IgD-negative memory B cell (primary cell): ENCODE results near the gene COLEC11. TPM values are rescaled to one million over a fixed set of nuclear protein-coding genes. Genes with fewer than 3 reads are reported as not detected.
"Not testable (repeated sequence)": the region's sequence is repeated elsewhere in the genome, so short reads cannot be mapped to it uniquely, and the experiment has no call there.

Source experiments
- H3K27ac Mint-ChIP-seq, 3 donors: one replicate each; pipeline ENCODE4 v1.8.0; 2020 to 2022; ENCODE audit warnings: mild to moderate bottlenecking in 3 of 3, mixed read lengths in 3 of 3, moderate library complexity in 1 of 3
- H3K27me3 Mint-ChIP-seq: one replicate; pipeline ENCODE4 v1.8.0; 2021; ENCODE audit warnings: mixed read lengths
- H3K36me3 Mint-ChIP-seq: one replicate; pipeline ENCODE4 v1.8.0; 2020; ENCODE audit warnings: mild to moderate bottlenecking, mixed read lengths
- H3K4me1 Mint-ChIP-seq, 3 donors: one replicate each; pipeline ENCODE4 v1.8.0; 2020 to 2022; ENCODE audit warnings: mixed read lengths in 3 of 3, mild to moderate bottlenecking in 1 of 3
- H3K4me3 Mint-ChIP-seq, 4 donors: one replicate each; pipeline ENCODE4 v1.8.0; 2020 to 2022; ENCODE audit warnings: mild to moderate bottlenecking in 4 of 4, mixed read lengths in 4 of 4, moderate library complexity in 3 of 4
- H3K9me3 Mint-ChIP-seq, 3 donors: one replicate each; pipeline ENCODE4 v1.8.0; 2020 to 2021; ENCODE audit warnings: mixed read lengths in 3 of 3, mild to moderate bottlenecking in 1 of 3
- polyA plus RNA-seq: library from polyadenylated mRNA; unstranded; fragments of 300-500 nt; fragmentation: Illumina TruSeq; gene quantifications from one replicate; pipeline ENCODE4 v1.2.3, GENCODE V29; 2021

The COLEC11 gene
- polyA plus RNA-seq, 1 donor from 2014 or later: not detected

GRCh38 chr2:3606370-3607201 lies 11.7 kb downstream of the COLEC11 start:
- no peaks in the 10 kb centered on the region for H3K9me3 Mint-ChIP-seq
- peaks cover 4 to 13% (median 6%) of the 10 kb centered on the region in 3 donors for H3K4me1 Mint-ChIP-seq
- H3K27me3 Mint-ChIP-seq: peaks cover 4% of the 10 kb centered on the region
- no peak overlapping the region for H3K4me3 Mint-ChIP-seq
- no peaks in the 10 kb centered on the region for H3K36me3 Mint-ChIP-seq
- H3K27ac Mint-ChIP-seq: no peak overlapping the region

GRCh38 chr2:3608373-3609278 lies 13.7 kb downstream of the COLEC11 start:
- peak overlapping the region in 1 of 3 donors; percentile 72 for H3K27ac Mint-ChIP-seq
- peaks cover 4 to 10% (median 6%) of the 10 kb centered on the region in 3 donors for H3K4me1 Mint-ChIP-seq
- H3K9me3 Mint-ChIP-seq: peaks cover 0 to 1% (median 0%) of the 10 kb centered on the region in 3 donors
- peaks cover under 1% of the 10 kb centered on the region for H3K36me3 Mint-ChIP-seq
- peak overlapping the region in 1 of 4 donors; percentile 29 for H3K4me3 Mint-ChIP-seq
- H3K27me3 Mint-ChIP-seq: peaks cover 6% of the 10 kb centered on the region

GRCh38 chr2:3609279-3609673 lies 14.4 kb downstream of the COLEC11 start:
- H3K9me3 Mint-ChIP-seq, H3K27ac Mint-ChIP-seq, H3K36me3 Mint-ChIP-seq, H3K4me1 Mint-ChIP-seq, H3K27me3 Mint-ChIP-seq: not testable (repeated sequence)
- peak overlapping the region in 1 of 4 donors; percentile 63 for H3K4me3 Mint-ChIP-seq

GRCh38 chr2:3610415-3610814 lies 15.5 kb downstream of the COLEC11 start:
- no peak overlapping the region for H3K27ac Mint-ChIP-seq
- H3K4me3 Mint-ChIP-seq: no peak overlapping the region
- H3K36me3 Mint-ChIP-seq: peaks cover 2% of the 10 kb centered on the region
- H3K4me1 Mint-ChIP-seq: peaks cover 4 to 7% (median 4%) of the 10 kb centered on the region in 3 donors
- peaks cover 6% of the 10 kb centered on the region for H3K27me3 Mint-ChIP-seq
- H3K9me3 Mint-ChIP-seq: peaks cover 0 to 3% (median 1%) of the 10 kb centered on the region in 3 donors

GRCh38 chr2:3610881-3611505 lies 16.1 kb downstream of the COLEC11 start:
- H3K9me3 Mint-ChIP-seq: peaks cover 0 to 3% (median 1%) of the 10 kb centered on the region in 3 donors
- H3K4me1 Mint-ChIP-seq: peaks cover 0 to 7% (median 4%) of the 10 kb centered on the region in 3 donors
- peaks cover 6% of the 10 kb centered on the region for H3K27me3 Mint-ChIP-seq
- peak overlapping the region in 1 of 3 donors; percentile 64 for H3K27ac Mint-ChIP-seq
- peaks cover 2% of the 10 kb centered on the region for H3K36me3 Mint-ChIP-seq
- peak overlapping the region in 1 of 4 donors; percentile 38 for H3K4me3 Mint-ChIP-seq

GRCh38 chr2:3611589-3611988 lies 16.7 kb downstream of the COLEC11 start:
- H3K4me3 Mint-ChIP-seq: no peak overlapping the region
- H3K9me3 Mint-ChIP-seq: peaks cover 0 to 3% (median 1%) of the 10 kb centered on the region in 3 donors
- peaks cover 0 to 7% (median 4%) of the 10 kb centered on the region in 3 donors for H3K4me1 Mint-ChIP-seq
- no peak overlapping the region for H3K27ac Mint-ChIP-seq
- peaks cover 6% of the 10 kb centered on the region for H3K27me3 Mint-ChIP-seq
- H3K36me3 Mint-ChIP-seq: peaks cover 2% of the 10 kb centered on the region

GRCh38 chr2:3612639-3613523 lies 18.0 kb downstream of the COLEC11 start:
- H3K27me3 Mint-ChIP-seq: peaks cover 6% of the 10 kb centered on the region

GRCh38 chr2:3613524-3613905 lies 18.6 kb downstream of the COLEC11 start:
- H3K36me3 Mint-ChIP-seq: peaks cover 2% of the 10 kb centered on the region
- H3K27ac Mint-ChIP-seq: no peak overlapping the region
- H3K4me3 Mint-ChIP-seq: no peak overlapping the region
- peaks cover 1 to 8% (median 3%) of the 10 kb centered on the region in 3 donors for H3K9me3 Mint-ChIP-seq
- H3K4me1 Mint-ChIP-seq: peaks cover 0 to 6% (median 4%) of the 10 kb centered on the region in 3 donors
- peaks cover 6% of the 10 kb centered on the region for H3K27me3 Mint-ChIP-seq

More at GRCh38 chr2:3612639-3613523, 18.0 kb downstream of the COLEC11 start:
- Mint-ChIP-seq H3K9me3 (peaks cover 1 to 8% (median 3%) of the 10 kb centered on the region in 3 donors), H3K27ac (no peak overlapping the region), H3K4me1 (peaks cover 0 to 6% (median 4%) of the 10 kb centered on the region in 3 donors), H3K36me3 (peaks cover 2% of the 10 kb centered on the region), H3K4me3 (peak overlapping the region in 1 of 4 donors; percentile 39)

GRCh38 chr2:3614743-3615142 lies 19.8 kb downstream of the COLEC11 start:
- H3K9me3 Mint-ChIP-seq: not testable (repeated sequence)

GRCh38 chr2:3615541-3616200 lies 20.8 kb downstream of the COLEC11 start:
- H3K36me3 Mint-ChIP-seq, H3K4me3 Mint-ChIP-seq, H3K9me3 Mint-ChIP-seq, H3K27me3 Mint-ChIP-seq, H3K4me1 Mint-ChIP-seq, H3K27ac Mint-ChIP-seq: not testable (repeated sequence)

More at GRCh38 chr2:3614743-3615142, 19.8 kb downstream of the COLEC11 start:
- not testable (repeated sequence) for H3K4me3 Mint-ChIP-seq, H3K27ac Mint-ChIP-seq, H3K4me1 Mint-ChIP-seq, H3K27me3 Mint-ChIP-seq, H3K36me3 Mint-ChIP-seq

GRCh38 chr2:3616435-3617197 lies 21.7 kb downstream of the COLEC11 start:
- H3K27me3 Mint-ChIP-seq, H3K36me3 Mint-ChIP-seq, H3K4me1 Mint-ChIP-seq, H3K4me3 Mint-ChIP-seq, H3K9me3 Mint-ChIP-seq: not testable (repeated sequence)
- peak overlapping the region in 1 of 3 donors; percentile 67 for H3K27ac Mint-ChIP-seq

GRCh38 chr2:3617198-3617890 lies 22.4 kb downstream of the COLEC11 start:
- Mint-ChIP-seq H3K4me1 (no peaks in the 10 kb centered on the region), H3K4me3 (peak overlapping the region in 2 of 4 donors; percentile 10 to 19), H3K27ac (peak overlapping the region in 1 of 3 donors; percentile 67)

More at GRCh38 chr2:3617198-3617890, 22.4 kb downstream of the COLEC11 start:
- H3K27me3 Mint-ChIP-seq: no peaks in the 10 kb centered on the region
- H3K9me3 Mint-ChIP-seq: peaks cover 1 to 8% (median 3%) of the 10 kb centered on the region in 3 donors
- H3K36me3 Mint-ChIP-seq: peaks cover 3% of the 10 kb centered on the region
